ENCODE results near the gene MARCHF9. TPM values are rescaled to one million over a fixed set of nuclear protein-coding genes. Genes with fewer than 3 reads are reported as not detected.

MARCHF9 gene
- total RNA-seq, 1 donor from 2014 or later = 21.2 TPM

DNA sequence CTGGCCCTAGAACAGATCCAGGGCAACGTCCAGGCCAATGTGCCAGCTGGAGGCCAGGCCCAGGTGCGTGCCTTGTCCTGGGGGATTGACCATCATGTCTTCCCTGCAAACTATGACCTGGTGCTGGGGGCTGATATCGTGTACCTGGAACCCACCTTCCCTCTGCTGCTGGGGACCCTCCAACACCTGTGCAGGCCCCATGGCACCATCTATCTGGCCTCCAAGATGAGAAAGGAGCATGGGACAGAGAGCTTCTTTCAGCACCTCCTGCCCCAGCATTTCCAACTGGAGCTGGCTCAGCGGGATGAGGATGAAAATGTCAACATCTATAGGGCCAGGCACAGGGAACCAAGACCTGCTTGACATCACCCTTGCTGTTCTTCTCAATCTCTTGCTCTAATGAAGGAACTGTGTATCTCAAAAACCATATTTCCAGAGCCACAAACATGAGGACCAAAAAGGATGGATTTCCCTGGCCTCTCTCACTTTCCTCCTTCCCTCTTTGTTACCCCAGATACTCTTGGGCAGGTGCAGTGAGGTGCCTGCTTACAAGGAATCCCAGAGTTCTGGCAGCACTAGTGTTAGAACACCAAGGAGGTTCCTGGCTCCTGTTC lies 25.5 kb downstream of the MARCHF9 start:
- Histone ChIP-seq H3K4me3 (no peak overlapping the region), H3K27ac (peak overlapping the region; percentile 6), H3K36me3 (peaks cover 8% of the 10 kb centered on the region), H3K9me3 (no peaks in the 10 kb centered on the region), H3K27me3 (no peaks in the 10 kb centered on the region), H3K4me1 (peaks cover 18% of the 10 kb centered on the region)
- DNase-seq (no peak), ATAC-seq (no peak)
- TF ChIP-seq, protein P1, sequence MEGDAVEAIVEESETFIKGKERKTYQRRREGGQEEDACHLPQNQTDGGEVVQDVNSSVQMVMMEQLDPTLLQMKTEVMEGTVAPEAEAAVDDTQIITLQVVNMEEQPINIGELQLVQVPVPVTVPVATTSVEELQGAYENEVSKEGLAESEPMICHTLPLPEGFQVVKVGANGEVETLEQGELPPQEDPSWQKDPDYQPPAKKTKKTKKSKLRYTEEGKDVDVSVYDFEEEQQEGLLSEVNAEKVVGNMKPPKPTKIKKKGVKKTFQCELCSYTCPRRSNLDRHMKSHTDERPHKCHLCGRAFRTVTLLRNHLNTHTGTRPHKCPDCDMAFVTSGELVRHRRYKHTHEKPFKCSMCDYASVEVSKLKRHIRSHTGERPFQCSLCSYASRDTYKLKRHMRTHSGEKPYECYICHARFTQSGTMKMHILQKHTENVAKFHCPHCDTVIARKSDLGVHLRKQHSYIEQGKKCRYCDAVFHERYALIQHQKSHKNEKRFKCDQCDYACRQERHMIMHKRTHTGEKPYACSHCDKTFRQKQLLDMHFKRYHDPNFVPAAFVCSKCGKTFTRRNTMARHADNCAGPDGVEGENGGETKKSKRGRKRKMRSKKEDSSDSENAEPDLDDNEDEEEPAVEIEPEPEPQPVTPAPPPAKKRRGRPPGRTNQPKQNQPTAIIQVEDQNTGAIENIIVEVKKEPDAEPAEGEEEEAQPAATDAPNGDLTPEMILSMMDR (IDR thresholded peaks at IDR 0.05) = no peak
- intact Hi-C loops (cut with DNase I) = no loop called here

- TF ChIP-seq, protein P1 (IDR thresholded peaks at IDR 0.05) = no peak
- no peak for ATAC-seq
- DNase-seq = no peak
- H3K9me3 ChIP-seq = no peaks in the 10 kb centered on the region
- H3K36me3 ChIP-seq = peaks cover 17% of the 10 kb centered on the region
- no peaks in the 10 kb centered on the region for H3K27me3 ChIP-seq
- peaks cover 18% of the 10 kb centered on the region for H3K4me1 ChIP-seq
- H3K4me3 ChIP-seq = no peak overlapping the region
- intact Hi-C loops (cut with DNase I) = no loop called here
- peak overlapping the region; percentile 0 for H3K27ac ChIP-seq
These were observed 26.3 kb downstream of the MARCHF9 start for GRCh38 chr12:57781244-57781643.

- H3K27ac ChIP-seq = peak overlapping the region; percentile 74
- intact Hi-C loops (cut with DNase I) = no loop called here
- TF ChIP-seq, protein P1 (IDR thresholded peaks at IDR 0.05) = no peak
- DNase-seq = no peak
- H3K9me3 ChIP-seq = no peaks in the 10 kb centered on the region
- no peak overlapping the region for H3K4me3 ChIP-seq
- H3K4me1 ChIP-seq = peaks cover 18% of the 10 kb centered on the region
- ATAC-seq = no peak
- H3K27me3 ChIP-seq = no peaks in the 10 kb centered on the region
- peaks cover 22% of the 10 kb centered on the region for H3K36me3 ChIP-seq
These were observed 26.9 kb downstream of the MARCHF9 start for GRCh38 chr12:57781801-57782200.

GRCh38 chr12:57782243-57782607 lies 27.3 kb downstream of the MARCHF9 start:
- DNase-seq = no peak
- TF ChIP-seq, protein P1 (IDR thresholded peaks at IDR 0.05) = no peak
- no peak for ATAC-seq
- Histone ChIP-seq H3K27ac (peak overlapping the region; percentile 74), H3K4me3 (peak overlapping the region; percentile 95), H3K4me1 (peaks cover 18% of the 10 kb centered on the region), H3K27me3 (no peaks in the 10 kb centered on the region), H3K36me3 (peaks cover 27% of the 10 kb centered on the region), H3K9me3 (no peaks in the 10 kb centered on the region)
- intact Hi-C loops (cut with DNase I) = no loop called here

- TF ChIP-seq, protein P1 (IDR thresholded peaks at IDR 0.05) = peak; percentile 92
- Histone ChIP-seq H3K4me1 (peaks cover 18% of the 10 kb centered on the region), H3K9me3 (no peaks in the 10 kb centered on the region), H3K27me3 (no peaks in the 10 kb centered on the region), H3K27ac (peak within 1 kb of the TSS; percentile 74), H3K4me3 (peak within 1 kb of the TSS; percentile 95), H3K36me3 (peaks cover 33% of the 10 kb centered on the region)
- peak; percentile 99 for ATAC-seq
- DNase-seq = peak; percentile 98
- intact Hi-C loops (cut with DNase I) = no loop called here
These were observed 27.9 kb downstream of the MARCHF9 start, which contains the start of gene TSFM for GRCh38 chr12:57782608-57783465. TSS of gene TSFM (plus strand) at chr12:57782787. CDS start at chr12:57782802, 15 bp downstream.

Measured in upper lobe of right lung (tissue), 1 donor.